ENCODE measurements around the gene SHISA5.

GRCh38 chr3:48460517-48460902 is 43.5 kb downstream of the SHISA5 start:
- no peak for TF ChIP-seq EZH2phosphoT487 (IDR thresholded peaks at IDR 0.05; ENCODE audit: low read depth)
- no peak for TF ChIP-seq CTCF (IDR thresholded peaks at IDR 0.05; ENCODE audit: low read depth, low read length)
